ENCODE measurements around the gene TMEM205. TPM values are rescaled to one million over a fixed set of nuclear protein-coding genes. Genes with fewer than 3 reads are reported as not detected.
A peak's percentile ranks its signal among the peaks of the same experiment; 100 is the strongest.

The TMEM205 gene
- total and polyA plus RNA-seq, 2 of the 13 experiments (the other 11 are each of a cell fraction or from before 2014, with no cell fraction given): 45.5 to 98.7 TPM

- TF ChIP-seq SNAPC4 (CRISPR knock-in tag; IDR thresholded peaks at IDR 0.05) (no peak), ZNF414 (CRISPR knock-in tag; IDR thresholded peaks at IDR 0.05) (no peak), ERF (CRISPR knock-in tag; IDR thresholded peaks at IDR 0.05) (peak; percentile 79), CEBPB (IDR thresholded peaks at IDR 0.05; ENCODE audit: borderline replicate concordance, low read depth, low read length) (no peak), ZNF784 (CRISPR knock-in tag; IDR thresholded peaks at IDR 0.05; ENCODE audit: borderline replicate concordance) (peak; percentile 65; the same call in 1 of the 2 replicates), LRRFIP1 (CRISPR knock-in tag; conservative IDR thresholded peaks at IDR 0.05) (no peak), KDM3A (CRISPR knock-in tag; IDR thresholded peaks at IDR 0.05; ENCODE audit: low read depth) (no peak; the same call in 1 of the 2 replicates), ZNF343 (CRISPR knock-in tag; IDR thresholded peaks at IDR 0.05) (no peak), HMGA1 (CRISPR knock-in tag; conservative IDR thresholded peaks at IDR 0.05) (no peak), NBN (conservative IDR thresholded peaks at IDR 0.05) (no peak), KLF15 (CRISPR knock-in tag; IDR thresholded peaks at IDR 0.05; ENCODE audit: borderline replicate concordance) (no peak), ZNF761 (CRISPR knock-in tag; conservative IDR thresholded peaks at IDR 0.05) (no peak; the same call in 1 of the 2 replicates), DR1 (CRISPR knock-in tag; IDR thresholded peaks at IDR 0.05) (peak; percentile 89), ZNF678 (CRISPR knock-in tag; IDR thresholded peaks at IDR 0.05) (no peak), NFKB2 (CRISPR knock-in tag; IDR thresholded peaks at IDR 0.05; ENCODE audit: borderline replicate concordance) (no peak; the same call in 1 of the 2 replicates), ZBTB25 (CRISPR knock-in tag; IDR thresholded peaks at IDR 0.05) (peak; percentile 24; the same call in 1 of the 2 replicates), NKX3-1 (CRISPR knock-in tag; IDR thresholded peaks at IDR 0.05) (no peak), JDP2 (CRISPR knock-in tag; IDR thresholded peaks at IDR 0.05; ENCODE audit: borderline replicate concordance) (no peak), ZNF552 (CRISPR knock-in tag; IDR thresholded peaks at IDR 0.05; ENCODE audit: borderline replicate concordance) (no peak)
These were observed 34.8 kb upstream of the TMEM205 start (continued) for GRCh38 chr19:11380653-11381537.
